HG02759 (cell line): ENCODE measurements around the gene CASP8AP2.
"Not testable (repeated sequence)": the region's sequence is repeated elsewhere in the genome, so short reads cannot be mapped to it uniquely, and the experiment has no call there.

ENCODE experiments used
- ATAC-seq: cut with Tn5 transposase; IDR thresholded peaks from one replicate; pipeline ENCODE4 v1.9.1; 2021; ENCODE audit warnings: mild to moderate bottlenecking, moderate library complexity; ENCODE audit not compliant: unreplicated experiment

The CASP8AP2 gene

GRCh38 chr6:89819336-89820130 lies 10.1 kb upstream of the CASP8AP2 start, which contains the start of gene MDN1:
TSS of gene MDN1 (minus strand) at chr6:89819794. CDS start at chr6:89819607, 187 bp downstream.
- peak; percentile 98 for ATAC-seq

GRCh38 chr6:89826029-89826528 lies 3.6 kb upstream of the CASP8AP2 start:
- ATAC-seq: no peak

GRCh38 chr6:89828475-89828987 lies 1.1 kb upstream of the CASP8AP2 start:
- not testable (repeated sequence) for ATAC-seq

DNA sequence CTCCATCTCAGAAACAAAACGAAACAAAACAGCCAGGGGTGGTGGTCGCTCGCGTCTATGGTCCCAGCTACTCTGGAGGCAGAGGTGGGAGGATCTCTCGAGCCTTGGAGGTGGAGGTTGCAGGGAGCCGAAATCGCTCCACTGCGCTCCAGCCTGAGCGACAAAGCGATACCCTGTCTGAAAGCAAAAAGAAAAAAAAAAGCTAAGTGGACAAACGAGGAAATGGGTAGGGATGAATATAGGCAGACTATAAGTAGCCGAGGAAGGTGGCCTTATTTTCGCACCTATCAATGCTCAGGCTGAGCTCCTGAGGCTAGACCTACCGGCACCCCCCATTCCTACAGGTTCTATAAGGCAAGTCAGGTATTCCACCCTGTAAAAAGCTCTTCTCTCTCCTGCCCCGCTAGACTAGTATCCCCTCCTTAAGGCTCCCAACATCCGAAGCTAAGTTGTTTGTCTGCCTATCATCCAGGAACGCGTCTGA lies 650 bp upstream of the CASP8AP2 start:
- peak; percentile 29 for ATAC-seq

- ATAC-seq: no peak
Measured at GRCh38 chr6:89830170-89830809, 610 bp downstream of the CASP8AP2 start.

- ATAC-seq: peak; percentile 97
Measured at GRCh38 chr6:89834884-89835792, 5.5 kb downstream of the CASP8AP2 start.

DNA sequence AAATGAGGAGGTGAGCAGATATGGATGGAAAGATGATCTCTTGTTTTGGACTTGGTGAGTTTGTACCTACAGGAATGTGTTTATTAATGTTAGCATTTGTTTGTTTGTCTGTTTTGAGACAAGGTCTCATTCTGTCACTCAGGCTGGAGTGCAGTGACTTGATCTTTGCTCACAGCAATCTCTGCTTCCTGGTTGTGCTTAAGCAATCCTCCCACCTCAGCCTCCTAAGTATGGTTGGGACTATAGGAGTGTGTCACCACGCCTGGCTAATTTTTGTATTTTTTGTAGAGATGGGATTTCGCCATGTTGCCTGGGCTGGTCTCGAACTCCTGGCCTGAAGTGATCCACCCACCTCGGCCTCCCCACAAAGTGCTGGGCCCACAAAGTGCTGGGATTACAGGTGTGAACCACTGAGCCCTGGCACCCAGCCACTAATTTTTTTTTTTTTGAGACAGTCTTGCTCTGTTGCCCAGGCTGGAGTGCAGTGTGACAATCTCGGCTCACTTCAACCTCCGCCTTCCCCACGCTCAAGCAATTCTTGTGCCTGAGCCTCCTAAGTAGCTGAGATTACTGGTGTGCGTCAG lies 7.1 kb downstream of the CASP8AP2 start:
- ATAC-seq: no peak

GRCh38 chr6:89840538-89840937 lies 10.9 kb downstream of the CASP8AP2 start:
- ATAC-seq: no peak

- no peak for ATAC-seq
Measured at GRCh38 chr6:89842228-89842627, 12.5 kb downstream of the CASP8AP2 start.

DNA sequence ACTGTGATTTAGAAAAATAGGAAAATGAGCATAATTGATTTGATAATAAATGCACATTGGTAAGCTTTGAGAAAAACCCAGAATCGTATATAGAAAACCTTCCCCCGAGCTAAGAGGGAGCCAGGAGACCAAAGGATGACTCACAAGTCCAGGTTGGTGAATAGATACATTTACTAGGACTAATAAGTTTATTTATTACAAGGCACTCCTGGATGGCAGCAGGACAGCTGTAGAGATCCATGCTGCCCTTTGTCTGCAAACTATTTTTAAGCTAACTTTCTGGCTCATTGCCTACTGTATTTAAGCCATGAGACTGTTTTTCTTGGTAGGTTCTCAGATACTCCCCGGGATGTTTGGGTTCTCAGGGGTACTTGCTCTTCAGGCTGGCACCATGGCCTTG lies 13.4 kb downstream of the CASP8AP2 start:
- no peak for ATAC-seq

DNA sequence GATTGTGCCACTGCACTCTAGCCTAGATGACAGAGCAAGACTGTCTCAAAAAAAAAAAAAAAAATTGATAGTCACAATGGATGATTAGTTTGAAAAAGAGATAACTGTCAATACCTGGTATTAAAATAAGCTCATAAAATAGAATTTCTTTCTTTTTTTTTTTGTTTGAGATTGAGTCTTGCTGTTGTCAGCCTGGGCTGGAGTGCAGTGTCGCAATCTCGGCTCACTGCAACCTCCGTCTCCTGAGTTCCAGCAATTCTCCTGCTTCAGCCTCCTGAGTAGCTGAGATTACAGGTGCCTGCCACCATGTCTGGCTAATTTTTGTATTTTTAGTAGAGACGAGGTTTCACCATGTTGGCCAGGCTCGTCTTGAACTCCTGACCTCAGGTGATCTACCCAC lies 17.8 kb downstream of the CASP8AP2 start:
- ATAC-seq: not testable (repeated sequence)

DNA sequence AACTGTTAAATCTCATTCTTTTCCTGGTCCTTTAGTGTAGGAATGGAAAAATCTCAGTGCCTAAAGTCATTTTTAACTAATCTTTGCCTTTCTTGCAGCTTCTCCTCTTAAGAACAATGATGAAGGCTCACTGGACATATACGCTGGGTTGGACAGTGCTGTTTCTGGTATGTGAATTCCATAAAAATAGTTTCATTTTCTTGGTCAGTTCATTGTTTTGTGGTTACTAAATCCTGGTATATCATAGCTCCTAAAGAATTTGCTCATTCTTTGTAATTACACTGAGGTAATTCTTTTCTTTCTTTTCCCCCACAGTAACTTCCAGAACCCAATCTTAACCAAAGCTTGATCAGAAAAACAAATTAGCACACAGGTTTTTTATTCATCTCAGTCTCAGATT lies 23.4 kb downstream of the CASP8AP2 start:
- ATAC-seq: no peak

DNA sequence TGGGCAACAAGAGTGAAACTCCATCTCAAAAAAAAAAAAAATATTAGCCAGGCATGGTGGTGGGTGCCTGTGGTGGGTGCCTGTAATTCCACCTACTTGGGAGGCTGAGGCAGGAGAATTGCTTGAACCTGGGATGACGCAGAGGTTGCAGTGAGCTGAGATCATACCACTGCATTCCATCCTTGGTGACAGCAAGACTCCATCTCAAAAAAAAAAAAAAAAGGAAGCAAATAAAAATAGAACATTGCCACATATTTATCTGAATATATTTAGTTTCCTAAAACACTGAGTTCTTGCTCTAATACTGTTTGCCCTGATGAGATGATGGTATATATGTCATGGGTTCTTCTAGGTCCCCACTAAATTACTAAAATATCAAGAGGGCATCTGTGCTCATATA lies 28.4 kb downstream of the CASP8AP2 start:
- no peak for ATAC-seq

DNA sequence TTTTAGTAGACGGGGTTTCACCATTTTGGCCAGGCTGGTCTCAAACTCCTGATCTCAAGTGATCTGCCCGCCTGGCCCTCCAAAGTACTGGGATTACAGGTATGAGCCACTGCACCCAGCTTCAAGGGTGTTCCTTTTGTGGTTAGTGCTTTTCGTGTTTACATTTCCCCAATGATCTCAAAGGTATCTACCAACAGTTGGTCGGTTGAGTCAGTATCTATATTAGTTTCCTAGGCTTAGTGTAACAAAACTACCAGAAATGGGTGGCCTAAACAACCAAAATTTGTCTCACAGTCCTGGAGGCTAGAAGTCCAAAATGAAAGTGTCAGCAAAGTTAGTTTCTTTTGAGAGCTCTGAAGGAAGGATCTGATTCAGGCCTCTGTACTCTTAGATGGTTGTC lies 30.1 kb downstream of the CASP8AP2 start:
- no peak for ATAC-seq

DNA sequence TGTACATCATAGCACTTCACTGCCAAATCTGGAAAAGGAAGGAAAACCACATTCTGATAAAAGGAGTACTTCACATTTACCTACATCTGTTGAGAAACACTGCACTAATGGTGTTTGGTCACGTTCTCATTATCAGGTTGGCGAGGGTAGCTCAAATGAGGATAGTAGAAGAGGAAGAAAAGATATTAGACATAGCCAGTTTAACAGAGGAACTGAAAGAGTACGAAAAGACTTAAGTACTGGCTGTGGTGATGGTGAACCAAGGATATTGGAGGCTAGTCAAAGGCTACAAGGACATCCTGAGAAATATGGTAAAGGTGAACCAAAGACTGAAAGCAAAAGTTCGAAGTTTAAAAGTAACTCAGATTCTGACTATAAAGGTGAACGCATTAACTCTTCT lies 32.6 kb downstream of the CASP8AP2 start:
- ATAC-seq: peak; percentile 52

- no peak for ATAC-seq
Measured at GRCh38 chr6:89862698-89863097, 33.0 kb downstream of the CASP8AP2 start.

DNA sequence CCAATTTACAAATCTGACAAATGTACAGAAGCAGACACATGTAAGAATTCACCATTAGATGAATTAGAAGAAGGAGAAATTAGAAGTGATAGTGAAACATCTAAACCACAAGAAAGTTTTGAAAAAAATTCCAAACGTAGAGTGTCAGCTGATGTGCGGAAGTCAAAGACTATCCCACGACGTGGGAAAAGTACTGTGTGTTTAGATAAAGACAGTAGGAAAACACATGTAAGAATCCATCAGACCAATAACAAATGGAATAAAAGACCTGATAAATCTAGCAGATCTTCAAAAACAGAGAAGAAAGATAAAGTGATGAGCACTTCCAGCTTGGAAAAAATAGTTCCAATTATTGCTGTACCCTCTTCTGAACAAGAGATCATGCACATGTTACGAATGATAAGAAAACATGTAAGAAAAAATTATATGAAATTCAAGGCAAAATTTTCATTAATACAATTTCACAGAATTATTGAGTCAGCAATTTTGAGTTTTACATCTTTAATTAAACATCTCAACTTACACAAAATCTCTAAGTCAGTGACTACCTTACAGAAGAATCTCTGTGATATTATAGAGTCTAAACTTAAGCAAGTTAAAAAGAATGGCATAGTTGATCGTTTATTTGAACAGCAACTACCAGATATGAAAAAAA lies 36.5 kb downstream of the CASP8AP2 start:
- ATAC-seq: no peak

DNA sequence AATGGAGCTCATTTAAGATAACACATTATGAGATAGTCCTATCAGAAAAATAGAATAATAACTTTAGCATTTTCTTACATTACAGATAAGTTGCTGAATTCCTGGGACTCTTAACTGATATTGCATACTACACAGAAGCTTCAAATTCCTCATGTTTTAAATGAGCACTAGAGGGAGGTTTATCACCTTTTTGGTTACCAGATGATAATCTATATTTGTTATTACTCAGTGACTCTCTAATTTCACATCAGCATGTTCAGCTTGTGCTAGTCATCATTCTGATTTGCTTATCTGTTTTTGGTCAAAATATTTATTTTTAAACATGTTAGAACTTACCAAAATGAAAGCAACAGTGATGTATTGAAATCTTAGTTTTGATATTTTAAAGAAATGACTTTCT lies 44.0 kb downstream of the CASP8AP2 start:
- ATAC-seq: no peak

GRCh38 chr6:89874438-89874837 lies 44.8 kb downstream of the CASP8AP2 start:
- ATAC-seq: no peak
